CD8-positive, alpha-beta memory T cell (primary cell): ENCODE results near the gene TNPO2. TPM values are rescaled to one million over a fixed set of nuclear protein-coding genes. Genes with fewer than 3 reads are reported as not detected.

ENCODE experiments used
- CTCF ChIA-PET: fragments of 350-600 bp; sonication (Branson Sonifier 250); formaldehyde crosslinking; loops from one replicate; lab custom pipeline; 2021; ENCODE audit warnings: antibody characterized with exemption; lab: Charles Lee
- POLR2A ChIA-PET: fragments of 350-600 bp; sonication (Branson Sonifier 250); formaldehyde crosslinking; loops from one replicate; lab custom pipeline; 2021; ENCODE audit warnings: antibody characterized with exemption; lab: Charles Lee
- DNase-seq, 5 donors: peaks; one replicate each; pipeline versions ENCODE4 v3.0.0 to v3.0.0-alpha.2; 2020 to 2022; ENCODE audit warnings: mixed read lengths in 1 of 5
- H3K27ac ChIP-seq: one replicate; pipeline ENCODE4 v1.7.0; 2013; ENCODE audit warnings: low read depth, mild to moderate bottlenecking, low read length, moderate library complexity
- H3K27me3 ChIP-seq: 2 replicates; pipeline ENCODE4 v1.7.0; 2013; ENCODE audit warnings: low read length, mild to moderate bottlenecking; ENCODE audit not compliant: insufficient read depth, poor library complexity, severe bottlenecking
- H3K36me3 ChIP-seq: 2 replicates; pipeline ENCODE4 v1.7.0; 2013; ENCODE audit warnings: mild to moderate bottlenecking, low read length, moderate library complexity; ENCODE audit not compliant: insufficient read depth
- H3K4me1 ChIP-seq: 2 replicates; pipeline ENCODE4 v1.7.0; 2013; ENCODE audit warnings: mild to moderate bottlenecking, low read length, moderate library complexity; ENCODE audit not compliant: insufficient read depth
- H3K4me3 ChIP-seq: 2 replicates; pipeline ENCODE4 v1.7.0; 2013; ENCODE audit warnings: mild to moderate bottlenecking, low read length
- H3K9me3 ChIP-seq: 2 replicates; pipeline ENCODE4 v1.7.0; 2013; ENCODE audit warnings: mild to moderate bottlenecking, low read length
- H3K27ac Mint-ChIP-seq, 8 donors: one replicate each; pipeline ENCODE4 v1.8.0; 2020 to 2021; ENCODE audit warnings: mixed read lengths in 8 of 8, mild to moderate bottlenecking in 6 of 8, inconsistent platforms in 3 of 8, moderate library complexity in 3 of 8
- H3K27me3 Mint-ChIP-seq, 2 donors: one replicate each; pipeline ENCODE4 v1.8.0; 2020 to 2021; ENCODE audit warnings: mixed read lengths in 2 of 2, mild to moderate bottlenecking in 1 of 2, moderate library complexity in 1 of 2
- H3K36me3 Mint-ChIP-seq, 3 donors: one replicate each; pipeline ENCODE4 v1.8.0; 2020 to 2021; ENCODE audit warnings: mixed read lengths in 3 of 3, inconsistent platforms in 1 of 3, mild to moderate bottlenecking in 1 of 3
- H3K4me1 Mint-ChIP-seq, 3 donors: one replicate each; pipeline ENCODE4 v1.8.0; 2020 to 2021; ENCODE audit warnings: mixed read lengths in 3 of 3, inconsistent platforms in 1 of 3, mild to moderate bottlenecking in 1 of 3
- H3K4me3 Mint-ChIP-seq, 7 donors: one replicate each; pipeline ENCODE4 v1.8.0; 2020 to 2021; ENCODE audit warnings: mixed read lengths in 7 of 7, mild to moderate bottlenecking in 6 of 7, moderate library complexity in 4 of 7, inconsistent platforms in 2 of 7
- H3K9me3 Mint-ChIP-seq, 5 donors: one replicate each; pipeline ENCODE4 v1.8.0; 2020 to 2022; ENCODE audit warnings: mixed read lengths in 5 of 5, mild to moderate bottlenecking in 3 of 5, moderate library complexity in 2 of 5, inconsistent platforms in 1 of 5
- polyA plus RNA-seq: library from polyadenylated mRNA; unstranded; fragments of 300-500 nt; fragmentation: Illumina TruSeq; gene quantifications from one replicate; pipeline ENCODE4 v1.2.3, GENCODE V29; 2021
- total RNA-seq, 2 experiments: library from RNA; stranded (reverse); gene quantifications; one replicate each; pipeline ENCODE4 v1.2.3, GENCODE V29; 2021

The TNPO2 gene
- total and polyA plus RNA-seq, 3 experiments from 2014 or later = 3.4 to 148 (median 148) TPM

DNA sequence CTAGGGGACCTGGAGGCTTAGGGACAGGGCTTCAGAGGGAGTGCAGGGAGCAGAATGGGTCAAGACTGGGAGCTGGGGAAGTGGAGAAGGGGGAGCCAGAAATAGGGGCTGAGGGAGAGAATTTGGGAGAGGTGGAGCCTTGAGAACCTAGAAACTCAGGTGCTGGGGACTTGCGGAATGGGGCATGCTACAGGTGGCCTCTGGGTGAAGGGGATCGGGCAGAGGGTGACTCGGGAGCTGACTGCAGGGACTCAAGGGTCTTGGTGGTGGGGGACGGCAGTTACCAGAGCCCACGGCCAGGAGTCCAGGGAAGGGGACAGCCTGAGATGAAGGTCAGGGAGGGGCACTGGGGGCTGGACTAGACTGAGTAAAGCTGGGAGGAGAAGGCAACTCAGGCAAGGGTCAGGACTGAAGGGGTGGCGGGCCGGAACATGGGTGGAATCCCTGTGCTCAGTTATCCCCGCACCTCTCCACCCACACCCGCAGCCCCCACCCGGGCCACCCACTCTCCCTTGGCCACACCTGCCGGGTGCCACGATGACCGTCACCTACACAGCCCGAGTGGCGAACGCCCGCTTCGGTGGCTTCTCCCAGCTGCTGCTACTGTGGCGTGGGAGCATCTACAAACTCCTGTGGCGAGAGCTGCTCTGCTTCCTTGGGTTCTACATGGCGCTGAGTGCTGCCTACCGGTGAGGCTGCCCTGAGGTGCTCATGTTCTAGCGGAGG, 28.5 kb upstream of the TNPO2 start:
- Histone ChIP-seq H3K4me1 (no peaks in the 10 kb centered on the region), H3K9me3 (no peaks in the 10 kb centered on the region), H3K36me3 (peaks cover 7% of the 10 kb centered on the region), H3K4me3 (no peak overlapping the region), H3K27me3 (peaks cover 4% of the 10 kb centered on the region), H3K27ac (no peak overlapping the region)
- POLR2A ChIA-PET = no interaction called here
- H3K27ac Mint-ChIP-seq = no peak overlapping the region
- H3K27me3 Mint-ChIP-seq = peaks cover 19 to 30% of the 10 kb centered on the region in 2 donors
- CTCF ChIA-PET = interaction anchor here (1.0 to 1.5 kb wide), 4 partner anchors 8 to 44 kb away, joined by 3 to 5 read pairs (median 4); partner anchors contain the start of gene TRIR
- peaks cover 0 to 6% (median 0%) of the 10 kb centered on the region in 5 donors for H3K9me3 Mint-ChIP-seq
- no peak for DNase-seq
- H3K36me3 Mint-ChIP-seq = peaks cover 8 to 12% (median 8%) of the 10 kb centered on the region in 3 donors
- H3K4me1 Mint-ChIP-seq = peaks cover 4 to 5% (median 5%) of the 10 kb centered on the region in 3 donors
- peak overlapping the region in 1 of 7 donors; percentile 69 for H3K4me3 Mint-ChIP-seq

DNA sequence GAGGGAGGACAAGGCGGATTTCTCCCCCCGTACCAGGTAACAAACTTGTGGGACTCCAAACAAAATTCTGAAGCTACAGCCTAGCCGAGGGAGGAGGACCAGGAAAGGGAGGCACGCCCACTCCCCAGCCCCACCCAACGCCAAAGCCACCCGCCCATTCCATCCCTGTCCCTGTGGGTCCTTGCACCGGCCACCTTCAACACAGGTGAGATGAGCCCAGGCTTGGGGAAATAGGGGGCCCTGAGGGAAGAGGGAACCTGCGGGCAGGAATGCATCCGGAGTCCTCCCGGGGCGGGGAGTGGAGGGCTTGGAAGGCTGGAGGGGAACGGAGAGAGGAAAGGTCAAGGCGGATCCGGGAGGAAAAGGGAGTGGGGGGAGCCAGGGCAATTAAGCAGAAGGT, 27.9 kb upstream of the TNPO2 start, which contains the start of gene BEST2:
BEST2 (plus strand) TSS at position 157 of the 400 bp plus-strand sequence. CDS start 802 bp downstream, outside the sequence.
- POLR2A ChIA-PET = no interaction called here
- peaks cover 4% of the 10 kb centered on the region for H3K27me3 ChIP-seq
- H3K36me3 ChIP-seq = peaks cover 10% of the 10 kb centered on the region
- Mint-ChIP-seq H3K36me3 (peaks cover 8 to 18% (median 10%) of the 10 kb centered on the region in 3 donors), H3K4me3 (peak within 1 kb of the TSS in 1 of 7 donors; percentile 69), H3K27me3 (peaks cover 19 to 30% of the 10 kb centered on the region in 2 donors), H3K27ac (no peak within 1 kb of the TSS), H3K9me3 (peaks cover 0 to 6% (median 0%) of the 10 kb centered on the region in 5 donors), H3K4me1 (peaks cover 4 to 5% (median 5%) of the 10 kb centered on the region in 3 donors)
- no peak for DNase-seq
- H3K4me1 ChIP-seq = no peaks in the 10 kb centered on the region
- H3K27ac ChIP-seq = no peak within 1 kb of the TSS
- H3K9me3 ChIP-seq = no peaks in the 10 kb centered on the region
- no peak within 1 kb of the TSS for H3K4me3 ChIP-seq
- CTCF ChIA-PET = interaction anchor here (1.5 kb wide), 1 partner anchor 9 kb away, joined by 4 read pairs; no protein-coding TSS in a partner anchor

DNA sequence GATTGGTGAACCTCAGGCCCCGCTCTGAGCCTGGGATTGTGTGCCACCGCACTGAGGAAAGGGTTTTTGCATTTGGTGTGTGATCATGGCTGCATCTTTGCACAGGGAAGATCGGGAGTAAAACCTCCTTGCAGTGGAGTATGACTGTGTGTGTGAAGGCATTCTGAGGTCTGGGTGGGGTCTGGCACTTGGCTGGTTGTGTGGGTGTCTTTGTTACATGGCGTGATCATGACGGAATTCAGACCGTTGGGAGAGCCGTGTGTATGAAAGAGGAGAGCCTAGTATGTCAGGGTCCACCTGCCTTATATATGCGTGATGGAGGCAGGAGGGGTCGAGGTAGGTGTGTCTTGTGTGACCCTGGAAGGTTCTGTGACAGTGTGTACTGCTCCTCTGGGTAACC, 27.1 kb upstream of the TNPO2 start:
- ChIA-PET CTCF (interaction anchor here (1.5 kb wide), 1 partner anchor 10 kb away, joined by 4 read pairs; no protein-coding TSS in a partner anchor), POLR2A (no interaction called here)
- Histone ChIP-seq H3K27me3 (no peaks in the 10 kb centered on the region), H3K4me3 (no peak overlapping the region), H3K9me3 (no peaks in the 10 kb centered on the region), H3K27ac (no peak overlapping the region), H3K36me3 (peaks cover 11% of the 10 kb centered on the region), H3K4me1 (no peaks in the 10 kb centered on the region)
- peaks cover 0 to 6% (median 0%) of the 10 kb centered on the region in 5 donors for H3K9me3 Mint-ChIP-seq
- H3K36me3 Mint-ChIP-seq = peaks cover 8 to 26% (median 10%) of the 10 kb centered on the region in 3 donors
- H3K27me3 Mint-ChIP-seq = peaks cover 16 to 25% of the 10 kb centered on the region in 2 donors
- DNase-seq = no peak
- H3K4me3 Mint-ChIP-seq = no peak overlapping the region
- peaks cover 4 to 5% (median 5%) of the 10 kb centered on the region in 3 donors for H3K4me1 Mint-ChIP-seq
- H3K27ac Mint-ChIP-seq = no peak overlapping the region

DNA sequence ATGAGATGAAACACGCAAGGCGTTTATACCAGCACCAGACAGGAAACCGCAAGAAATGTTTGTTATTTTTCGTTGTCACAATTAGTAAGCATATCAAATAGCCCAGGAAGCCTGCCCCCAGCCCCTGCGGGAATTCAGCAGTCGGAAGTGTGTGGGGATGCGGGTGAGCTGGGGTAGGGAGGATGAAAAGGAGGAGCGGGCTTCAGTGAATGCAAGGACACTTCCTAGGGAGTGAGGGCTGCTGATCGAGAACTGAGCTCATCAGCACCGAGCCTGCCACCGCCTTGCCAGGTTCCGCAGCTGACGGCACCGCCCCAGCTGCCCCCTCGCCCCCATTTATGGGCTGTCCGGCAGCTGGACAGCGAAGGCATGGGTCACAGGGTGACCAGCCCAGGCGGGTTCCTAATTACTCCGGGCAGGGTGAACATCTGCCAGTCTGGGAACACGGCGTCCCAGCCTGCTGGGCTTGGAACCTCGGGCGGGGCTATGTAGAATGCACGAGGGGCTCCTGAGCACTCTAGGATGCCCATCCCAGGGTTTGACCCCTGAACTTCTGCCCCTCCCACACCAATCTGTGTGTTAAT, 26.3 kb upstream of the TNPO2 start:
- Mint-ChIP-seq H3K9me3 (peaks cover 0 to 6% (median 0%) of the 10 kb centered on the region in 5 donors), H3K36me3 (peaks cover 8 to 34% (median 10%) of the 10 kb centered on the region in 3 donors)
- CTCF ChIA-PET = interaction anchor here (1.1 kb wide), 1 partner anchor 10 kb away, joined by 3 read pairs; no protein-coding TSS in a partner anchor

DNA sequence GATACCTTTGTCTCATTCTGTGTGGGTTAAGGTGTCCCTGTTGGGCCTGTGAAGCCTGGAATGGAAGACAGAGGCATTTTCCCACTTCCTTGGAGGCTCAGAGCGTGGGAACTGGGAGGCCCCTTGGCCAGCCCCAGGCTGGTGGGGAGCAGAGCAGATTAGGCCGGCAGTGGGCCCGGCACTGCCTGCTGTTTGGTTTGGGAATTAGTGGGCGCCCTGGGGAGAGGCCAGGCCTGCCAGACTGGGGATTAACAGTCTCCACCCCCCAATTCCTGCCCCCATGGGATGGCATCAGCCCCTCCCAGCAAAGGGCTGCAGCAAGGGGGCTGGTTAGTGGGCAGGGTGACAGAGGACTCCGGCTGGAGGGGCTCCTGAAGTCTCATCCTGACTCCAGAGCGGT, 24.8 kb upstream of the TNPO2 start:
- DNase-seq = no peak
- Mint-ChIP-seq H3K4me1 (peaks cover 5 to 6% (median 5%) of the 10 kb centered on the region in 3 donors), H3K4me3 (no peak overlapping the region), H3K9me3 (peaks cover 0 to 6% (median 0%) of the 10 kb centered on the region in 5 donors), H3K27me3 (peaks cover 9 to 15% of the 10 kb centered on the region in 2 donors), H3K27ac (peak overlapping the region in 2 of 8 donors; percentile 23 to 38), H3K36me3 (peaks cover 8 to 43% (median 14%) of the 10 kb centered on the region in 3 donors)
- ChIA-PET CTCF (interaction anchor here (1.0 kb wide), 1 partner anchor 16 kb away, joined by 3 read pairs; no protein-coding TSS in a partner anchor), POLR2A (no interaction called here)
- Histone ChIP-seq H3K36me3 (peaks cover 13% of the 10 kb centered on the region), H3K27me3 (no peaks in the 10 kb centered on the region), H3K9me3 (no peaks in the 10 kb centered on the region), H3K4me3 (no peak overlapping the region), H3K27ac (no peak overlapping the region), H3K4me1 (no peaks in the 10 kb centered on the region)

More for the DNA sequence above, 26.3 kb upstream of the TNPO2 start:
- H3K27me3 Mint-ChIP-seq = peaks cover 16 to 19% of the 10 kb centered on the region in 2 donors
- H3K4me1 Mint-ChIP-seq = peaks cover 5 to 6% (median 5%) of the 10 kb centered on the region in 3 donors
- Histone ChIP-seq H3K4me1 (no peaks in the 10 kb centered on the region), H3K27me3 (no peaks in the 10 kb centered on the region), H3K9me3 (no peaks in the 10 kb centered on the region), H3K4me3 (no peak overlapping the region), H3K27ac (no peak overlapping the region), H3K36me3 (peaks cover 13% of the 10 kb centered on the region)
- H3K4me3 Mint-ChIP-seq = peak overlapping the region in 2 of 7 donors; percentile 36 to 70
- POLR2A ChIA-PET = interaction anchor here (0.5 kb wide), 1 partner anchor 12 kb away, joined by 5 read pairs; no protein-coding TSS in a partner anchor
- DNase-seq = no peak
- peak overlapping the region in 1 of 8 donors; percentile 37 for H3K27ac Mint-ChIP-seq

DNA sequence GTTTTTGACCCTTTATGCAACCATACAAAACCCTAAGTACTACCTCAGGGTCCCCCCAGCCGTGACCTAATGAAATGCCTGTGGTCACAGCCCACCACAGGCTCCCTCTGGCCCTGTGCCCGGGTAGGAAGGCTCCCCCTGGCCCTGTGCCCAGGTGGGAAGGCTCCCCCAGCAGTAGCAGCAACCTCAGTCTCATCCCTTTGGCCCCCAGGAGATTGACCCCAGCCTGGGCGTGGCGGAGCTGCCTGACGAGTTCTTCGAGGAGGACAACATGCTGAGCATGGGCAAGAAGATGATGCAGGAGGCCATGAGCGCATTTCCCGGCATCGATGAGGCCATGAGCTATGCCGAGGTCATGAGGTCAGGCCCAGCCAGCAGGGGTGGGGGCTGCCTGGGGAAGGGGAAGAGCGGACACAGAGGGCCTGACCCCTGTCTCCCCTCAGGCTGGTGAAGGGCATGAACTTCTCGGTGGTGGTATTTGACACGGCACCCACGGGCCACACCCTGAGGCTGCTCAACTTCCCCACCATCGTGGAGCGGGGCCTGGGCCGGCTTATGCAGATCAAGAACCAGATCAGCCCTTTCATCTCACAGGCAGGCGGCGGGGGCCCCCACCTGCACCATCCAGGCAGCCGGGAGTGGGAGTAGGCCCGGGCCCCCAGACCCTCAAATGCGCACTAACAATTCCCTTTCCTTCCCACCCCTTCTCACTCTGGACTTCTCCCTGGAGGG, 21.6 kb upstream of the TNPO2 start:
- ChIA-PET POLR2A (no interaction called here), CTCF (interaction anchor here (1.3 to 3.6 kb wide), 5 partner anchors 15 to 103 kb away, joined by 3 to 10 read pairs (median 6); no protein-coding TSS in a partner anchor)
- peaks cover 0 to 6% (median 0%) of the 10 kb centered on the region in 5 donors for H3K9me3 Mint-ChIP-seq
- H3K4me1 Mint-ChIP-seq = peaks cover 5 to 11% (median 9%) of the 10 kb centered on the region in 3 donors
- no peaks in the 10 kb centered on the region for H3K4me1 ChIP-seq
- no peak overlapping the region for H3K27ac ChIP-seq
- H3K36me3 Mint-ChIP-seq = peaks cover 11 to 57% (median 19%) of the 10 kb centered on the region in 3 donors
- no peaks in the 10 kb centered on the region for H3K27me3 ChIP-seq
- H3K27ac Mint-ChIP-seq = no peak overlapping the region
- H3K4me3 ChIP-seq = no peak overlapping the region
- DNase-seq = no peak
- peaks cover 0 to 1% of the 10 kb centered on the region in 2 donors for H3K27me3 Mint-ChIP-seq
- no peaks in the 10 kb centered on the region for H3K9me3 ChIP-seq
- H3K36me3 ChIP-seq = peaks cover 13% of the 10 kb centered on the region
- no peak overlapping the region for H3K4me3 Mint-ChIP-seq

DNA sequence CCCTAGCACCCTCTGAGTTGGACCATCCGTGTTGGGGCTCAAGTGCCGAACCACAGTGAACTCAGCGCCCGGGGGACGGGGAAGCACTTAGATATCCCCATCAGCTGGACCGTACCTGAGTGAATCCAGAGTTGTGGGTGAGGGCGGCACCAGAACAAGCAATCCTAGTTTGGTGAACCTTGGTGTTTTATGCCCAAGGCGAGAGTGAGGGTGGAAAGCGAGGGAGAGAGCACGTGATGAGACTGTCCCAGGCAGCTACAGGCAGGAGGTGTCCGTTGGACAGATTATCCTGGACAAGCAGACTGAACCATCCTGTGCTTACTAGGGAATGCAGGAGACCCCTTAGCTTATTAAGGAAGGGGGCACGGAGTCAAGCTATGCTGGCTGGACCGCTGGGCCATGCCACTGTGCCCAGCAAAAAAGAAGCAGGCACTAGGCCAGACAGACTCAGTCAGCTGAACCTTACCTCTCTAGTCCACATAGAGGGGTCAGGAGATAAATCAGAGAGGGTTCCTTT, 14.2 kb upstream of the TNPO2 start:
- H3K9me3 Mint-ChIP-seq = no peaks in the 10 kb centered on the region
- H3K4me3 Mint-ChIP-seq = peak overlapping the region; percentile 87 to 100 (median 99)
- peaks cover 31 to 44% (median 38%) of the 10 kb centered on the region in 3 donors for H3K4me1 Mint-ChIP-seq

More for the DNA sequence above, 14.2 kb upstream of the TNPO2 start:
- POLR2A ChIA-PET = interaction anchor here (0.8 to 1.4 kb wide), 2 partner anchors 60 to 127 kb away, joined by 4 to 6 read pairs; partner anchors contain the start of gene ZNF791
- Mint-ChIP-seq H3K27ac (peak overlapping the region in 5 of 8 donors; percentile 93 to 99 (median 95)), H3K27me3 (no peaks in the 10 kb centered on the region), H3K36me3 (peaks cover 3 to 39% (median 7%) of the 10 kb centered on the region in 3 donors)
- no peaks in the 10 kb centered on the region for H3K9me3 ChIP-seq
- H3K4me3 ChIP-seq = peak overlapping the region; percentile 81
- peak overlapping the region; percentile 95 for H3K27ac ChIP-seq
- H3K36me3 ChIP-seq = peaks cover 14% of the 10 kb centered on the region
- H3K4me1 ChIP-seq = peaks cover 31% of the 10 kb centered on the region
- CTCF ChIA-PET = interaction anchor here (0.9 to 3.1 kb wide), 5 partner anchors 15 to 65 kb away, joined by 3 to 15 read pairs (median 6); no protein-coding TSS in a partner anchor
- no peak for DNase-seq
- no peaks in the 10 kb centered on the region for H3K27me3 ChIP-seq
